Fibroblast of upper back skin (primary cell): ENCODE data around the gene TRIM26.
A peak's percentile ranks its signal among the peaks of the same experiment; 100 is the strongest.
"Not testable (repeated sequence)": the region's sequence is repeated elsewhere in the genome, so short reads cannot be mapped to it uniquely, and the experiment has no call there.

Experiments
- DNase-seq: peaks from one replicate; pipeline ENCODE4 v3.0.0-alpha.2; 2013

The TRIM26 gene

GRCh38 chr6:30169658-30170614, 43.3 kb downstream of the TRIM26 start:
- peak; percentile 56 for DNase-seq

DNA sequence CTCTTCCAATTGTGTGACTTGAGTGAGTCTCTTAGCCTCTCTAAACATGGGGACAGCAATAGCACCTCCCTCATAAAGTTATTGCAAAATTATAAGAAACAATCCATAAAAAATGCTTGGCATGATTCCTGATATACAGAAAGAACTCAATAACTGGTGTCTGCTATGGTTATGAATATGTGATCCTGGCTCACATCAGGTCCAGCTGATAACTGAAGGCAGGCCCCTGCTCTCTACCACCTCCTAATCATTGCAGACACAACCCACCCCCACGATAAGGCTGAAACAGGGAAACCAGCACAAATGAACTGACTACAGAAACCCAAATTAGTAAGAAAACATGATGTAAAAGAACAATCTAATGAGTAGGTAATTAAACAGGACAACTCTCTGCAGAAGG, 44.5 kb downstream of the TRIM26 start:
- no peak for DNase-seq

- DNase-seq, result no peak
Measured at GRCh38 chr6:30167101-30167500, 46.1 kb downstream of the TRIM26 start.

- not testable (repeated sequence) for DNase-seq
Measured at GRCh38 chr6:30165238-30165637, 48.0 kb downstream of the TRIM26 start.

- no peak for DNase-seq
Measured at GRCh38 chr6:30164714-30165113, 48.5 kb downstream of the TRIM26 start.

DNA sequence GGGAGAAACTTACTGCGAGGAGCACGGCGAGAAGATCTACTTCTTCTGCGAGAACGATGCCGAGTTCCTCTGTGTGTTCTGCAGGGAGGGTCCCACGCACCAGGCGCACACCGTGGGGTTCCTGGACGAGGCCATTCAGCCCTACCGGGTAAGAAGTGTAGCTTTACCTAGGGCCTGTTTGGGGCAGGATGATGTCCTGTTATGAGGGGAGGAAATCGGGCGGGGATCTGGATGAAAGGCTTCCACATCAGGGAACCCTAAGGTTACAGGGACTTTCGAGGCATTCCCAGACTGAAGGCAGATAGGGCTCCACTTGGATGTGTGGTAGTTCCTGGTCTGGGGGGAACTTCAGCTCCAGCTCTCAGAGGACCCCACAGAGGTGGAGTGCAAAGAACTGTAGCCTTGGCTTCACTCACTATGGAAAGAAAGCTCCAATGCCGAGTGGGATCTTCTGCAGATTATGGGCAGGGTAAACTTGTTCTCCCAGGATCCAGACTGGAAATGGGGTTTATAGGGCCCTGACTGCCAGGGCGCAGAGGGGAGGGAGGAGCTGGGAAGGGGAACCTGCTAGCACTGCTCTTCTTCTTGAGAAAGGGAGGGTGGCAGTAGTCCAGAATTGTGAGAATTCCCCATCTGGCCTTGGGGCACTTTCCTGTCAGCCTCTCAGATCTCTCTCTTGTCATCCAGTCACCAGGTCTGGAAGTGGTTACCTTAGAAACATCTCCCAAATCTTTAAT, 49.1 kb downstream of the TRIM26 start:
- DNase-seq, result no peak

- no peak for DNase-seq
Measured at GRCh38 chr6:30163090-30163917, 49.9 kb downstream of the TRIM26 start, which contains the start of gene TRIM15. TRIM15 (plus strand) TSS chr6:30163546; CDS start chr6:30163685, 139 bp downstream.

DNA sequence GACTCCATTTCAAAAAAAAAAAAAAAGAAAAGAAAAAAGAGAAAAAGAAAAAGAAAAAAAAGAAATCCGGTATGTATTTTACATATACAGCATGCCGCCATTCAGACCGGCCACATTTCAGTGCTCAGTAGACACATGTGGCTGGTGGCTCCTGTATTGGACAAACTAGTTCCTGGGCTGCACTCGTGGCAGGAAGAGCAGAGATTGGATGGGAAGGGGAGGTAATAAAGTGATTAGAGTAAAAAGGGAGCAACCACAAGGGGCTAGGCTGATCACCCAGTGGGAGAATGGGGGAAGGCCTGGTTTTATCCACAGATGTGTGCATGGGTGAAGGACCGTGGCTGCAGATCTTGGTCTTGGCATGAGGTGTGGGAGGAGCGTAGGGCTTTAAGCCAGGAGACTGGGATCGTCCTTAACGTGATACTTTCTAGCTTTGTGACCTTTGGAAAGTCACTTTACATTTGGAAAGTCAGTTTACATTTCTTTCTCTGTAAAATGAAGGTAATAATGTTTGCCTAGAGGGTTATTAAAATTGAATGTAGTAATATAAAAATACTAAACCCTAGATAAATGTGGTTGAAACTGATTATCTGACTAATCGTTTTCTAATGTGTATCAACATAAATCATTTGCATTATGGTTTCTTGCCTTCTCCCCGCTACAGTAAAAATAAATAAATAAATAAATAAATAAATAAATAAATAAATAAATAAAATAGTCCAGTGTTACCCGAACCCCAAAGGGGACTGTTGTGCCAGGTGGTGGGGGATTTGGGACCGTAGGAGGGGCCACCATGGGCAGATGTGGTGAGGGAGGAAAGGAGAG, 50.7 kb downstream of the TRIM26 start:
- no peak for DNase-seq

- DNase-seq, result no peak
Measured at GRCh38 chr6:30160785-30161531, 52.2 kb downstream of the TRIM26 start, which contains the start of gene TRIM10. TRIM10 (minus strand) TSS chr6:30161211; CDS start chr6:30160858, 353 bp downstream.

DNA sequence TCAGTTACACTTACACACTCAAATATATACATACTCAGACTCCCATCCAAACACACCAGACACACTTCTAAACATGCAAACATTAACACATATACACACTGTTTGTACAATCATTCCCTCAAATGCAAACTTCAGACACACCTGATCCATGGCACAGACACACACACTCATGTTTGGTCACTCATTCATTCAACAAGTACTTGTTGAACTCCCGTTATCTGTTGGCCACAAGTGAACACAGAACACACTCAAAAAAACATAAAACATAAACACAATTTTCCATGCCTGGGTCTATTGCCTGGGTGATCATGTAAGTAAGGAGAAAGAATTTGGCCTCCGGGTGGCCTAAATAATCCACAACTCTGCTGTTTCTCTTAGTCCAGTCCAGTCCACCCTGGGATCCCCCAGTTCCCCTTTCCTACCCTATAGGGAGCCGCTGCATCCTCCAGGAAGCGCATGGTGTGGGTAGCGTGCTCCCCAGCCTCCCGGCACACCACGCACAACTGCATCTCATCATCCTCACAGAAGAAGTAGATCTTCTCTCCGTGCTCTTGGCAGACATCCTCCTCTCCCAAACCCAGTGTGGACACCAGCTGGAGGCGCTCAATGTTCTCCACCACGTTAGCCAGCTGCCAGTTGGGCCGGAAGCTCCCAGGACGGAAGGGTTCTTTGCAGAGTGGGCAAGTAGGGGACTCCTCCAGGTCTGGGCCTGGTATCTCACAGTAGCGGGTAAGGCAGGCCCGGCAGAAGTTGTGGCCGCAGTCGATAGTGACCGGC, 53.0 kb downstream of the TRIM26 start:
- no peak for DNase-seq

DNA sequence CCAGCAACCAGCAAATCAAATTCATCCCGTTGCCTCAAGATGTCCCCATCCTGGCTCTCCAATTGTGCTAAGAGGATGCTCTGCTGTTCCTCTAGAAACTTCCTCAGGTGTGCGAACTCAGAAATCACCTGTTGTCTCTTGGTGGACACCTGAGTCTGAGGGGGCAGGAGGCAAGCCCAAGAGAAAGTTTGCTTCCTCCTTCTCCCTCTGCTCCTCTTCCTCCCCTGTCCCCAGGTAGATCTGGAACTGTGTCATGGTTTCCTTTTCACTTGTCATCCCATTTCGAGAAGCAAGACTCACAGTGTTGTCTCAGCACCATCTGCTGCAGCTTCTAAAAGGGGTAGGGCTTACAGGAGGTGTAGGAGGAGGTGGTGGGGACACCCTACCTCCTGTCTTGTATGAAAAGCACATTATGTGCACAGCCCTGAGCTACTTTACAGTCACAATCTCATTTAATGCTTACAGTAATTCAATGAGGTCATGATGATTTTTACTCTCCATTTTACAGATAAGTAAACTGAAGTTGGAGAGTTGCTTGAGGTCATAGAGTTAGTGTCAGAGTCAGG, 54.6 kb downstream of the TRIM26 start:
- DNase-seq, result no peak

DNA sequence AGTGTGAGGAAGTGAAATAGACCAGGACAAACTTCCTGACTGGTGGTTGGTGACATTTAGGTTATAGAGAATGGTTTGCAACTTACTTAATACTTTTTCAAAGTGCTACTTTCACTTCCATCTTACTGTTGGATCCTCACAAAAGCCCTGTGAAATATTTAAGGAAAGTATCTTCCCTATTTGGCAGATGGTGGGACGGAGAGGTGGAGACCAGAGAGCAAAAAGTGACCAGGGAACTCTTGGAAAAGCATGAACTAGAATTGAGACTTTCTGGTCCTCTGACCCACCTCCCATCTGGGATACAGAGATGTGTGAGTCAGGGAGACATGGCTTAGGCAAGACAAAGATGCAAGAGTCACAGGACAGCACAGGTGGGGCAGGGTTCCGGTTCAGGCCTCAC, 55.2 kb downstream of the TRIM26 start:
- no peak for DNase-seq

DNA sequence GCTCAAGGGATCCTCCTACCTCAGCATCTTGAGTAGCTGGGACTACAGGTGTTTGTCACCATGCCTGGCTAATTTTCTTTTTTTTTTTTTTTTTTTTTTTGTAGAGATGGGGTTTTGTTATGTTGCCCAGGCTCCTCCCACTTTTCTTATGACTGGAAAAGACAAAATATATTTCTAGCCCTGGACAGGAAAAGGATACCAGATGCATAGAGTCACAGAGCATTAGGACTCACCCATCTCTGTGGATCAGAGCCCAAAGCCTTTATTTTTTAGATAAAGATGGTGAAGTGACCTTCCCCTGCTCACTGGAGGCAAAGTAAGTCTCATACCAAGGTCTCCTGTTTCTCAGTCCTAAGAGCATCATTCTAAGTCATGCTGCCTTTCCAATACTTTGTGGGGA, 55.6 kb downstream of the TRIM26 start:
- DNase-seq, result no peak

DNA sequence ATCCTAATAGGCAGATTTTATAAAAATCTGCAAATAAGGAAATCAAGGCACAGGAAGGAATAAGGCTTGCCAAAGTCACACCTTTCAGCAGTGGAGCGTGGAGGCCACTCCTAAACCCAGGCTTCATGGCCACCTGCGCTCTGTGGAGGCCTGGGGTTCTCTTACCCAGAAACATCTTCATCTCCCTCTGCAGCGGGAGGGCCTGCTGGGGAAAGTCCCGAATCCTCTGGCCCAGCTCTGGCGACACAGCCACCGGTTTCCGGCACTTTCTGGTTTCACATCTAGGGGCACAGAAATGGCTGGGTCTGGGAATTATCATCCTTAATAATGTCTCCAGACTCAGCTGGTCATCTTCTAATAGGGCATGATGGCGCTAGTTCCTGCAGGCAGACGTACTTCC, 56.4 kb downstream of the TRIM26 start:
- DNase-seq, result no peak

GRCh38 chr6:30156262-30156599, 57.0 kb downstream of the TRIM26 start:
- peak; percentile 44 for DNase-seq

DNA sequence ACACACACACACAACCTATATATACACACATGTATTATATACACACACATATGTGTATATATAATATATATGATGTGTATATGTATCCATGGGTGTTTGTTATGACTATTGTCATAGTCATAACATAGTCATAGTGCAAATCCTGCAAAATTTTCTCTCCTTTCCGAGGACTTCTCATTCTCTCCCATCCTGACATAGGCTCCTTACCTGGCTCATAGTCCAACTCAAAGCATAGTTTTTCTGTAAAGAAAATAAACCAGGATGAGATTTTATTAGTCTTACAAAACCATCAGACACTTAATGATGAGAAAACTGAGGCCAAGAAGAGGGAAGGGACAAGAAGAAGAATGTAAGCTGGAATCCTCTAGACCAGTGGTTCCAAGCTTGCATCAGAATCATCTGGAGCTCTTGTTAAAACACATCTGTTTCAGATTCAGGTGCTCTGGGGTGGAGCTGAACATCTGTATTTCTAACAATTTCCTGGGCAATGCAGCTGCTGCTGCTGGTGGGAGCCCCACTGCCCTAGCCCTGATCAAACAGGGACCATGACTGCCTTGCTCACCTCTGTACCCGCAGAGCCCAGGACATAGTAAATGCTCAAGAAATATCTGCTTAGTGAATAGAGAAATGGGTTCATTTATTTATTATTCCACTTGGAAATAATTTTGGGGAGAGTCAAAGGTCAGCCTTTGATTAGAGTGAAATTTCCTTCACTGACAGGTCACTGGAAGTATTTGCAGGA, 57.5 kb downstream of the TRIM26 start:
- peak; percentile 28 for DNase-seq

- peak; percentile 90 for DNase-seq
Measured at GRCh38 chr6:30154709-30155519, 58.3 kb downstream of the TRIM26 start.

GRCh38 chr6:30154061-30154460, 59.1 kb downstream of the TRIM26 start:
- no peak for DNase-seq
